ENCODE measurements around the gene ALKBH4. TPM values are rescaled to one million over a fixed set of nuclear protein-coding genes. Genes with fewer than 3 reads are reported as not detected.

Gene ALKBH4
- polyA plus RNA-seq, 1 donor (not counting 4 experiments of a cell fraction or from before 2014, with no cell fraction given) = 3.1 TPM

DNA sequence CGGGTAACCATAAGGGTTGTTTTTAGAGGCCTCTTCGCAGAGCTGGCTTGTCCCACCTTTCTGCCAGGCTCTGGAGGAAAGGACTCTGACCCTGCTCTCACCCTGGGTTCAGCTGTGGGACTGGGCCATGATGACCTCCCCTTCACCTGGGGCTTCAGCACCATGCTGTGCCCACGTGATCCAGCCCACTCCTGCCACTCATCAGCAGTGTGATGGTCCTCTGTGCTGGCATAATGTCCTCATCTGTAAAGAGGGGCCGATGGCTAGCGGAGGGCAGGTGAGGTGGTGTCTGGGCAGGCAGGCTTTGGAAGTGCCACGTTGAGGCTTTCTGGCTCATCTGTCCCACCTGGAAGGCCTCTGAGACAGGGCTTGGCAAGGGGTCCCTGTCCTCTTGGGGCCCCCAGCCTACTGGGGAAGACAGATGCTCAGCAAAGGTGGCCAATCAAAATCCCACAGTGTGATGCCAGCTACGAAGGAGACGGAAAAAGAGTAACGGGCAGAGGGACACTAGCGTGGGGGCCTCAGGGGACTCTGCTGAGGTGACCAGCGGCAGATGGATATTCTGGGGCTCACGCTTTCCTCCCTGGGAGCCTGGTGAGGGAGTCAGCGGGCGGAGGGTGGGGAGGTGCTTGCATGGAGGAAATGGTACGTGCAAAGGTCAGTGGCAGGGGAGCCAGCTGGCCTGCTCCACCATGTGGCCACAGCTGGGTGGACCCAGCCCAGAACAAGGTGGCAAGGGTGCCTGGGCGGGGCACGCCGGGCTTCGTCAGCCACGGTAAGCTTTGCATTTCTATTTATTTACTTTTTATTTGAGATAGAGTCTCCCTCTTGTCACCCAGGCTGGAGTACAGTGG lies 5.5 kb upstream of the ALKBH4 start:
- DNase-seq (ENCODE audit: low read depth, low spot score) (no peak), FAIRE-seq (no peak)
- H3K27me3 ChIP-seq (ENCODE audit: control insufficient read depth, extremely low read depth, insufficient read depth, low read length) = no peaks in the 10 kb centered on the region
- TF ChIP-seq CTCF (optimal IDR thresholded peaks at IDR 0.05 in 1 of 3, IDR thresholded peaks at IDR 0.05 in 1 of 3, conservative IDR thresholded peaks at IDR 0.05 in 1 of 3; ENCODE audit: extremely low read depth in 1 of 3, insufficient read depth in 2 of 3, low read length in 3 of 3) = no peak
- no peak for TF ChIP-seq EZH2 (IDR thresholded peaks at IDR 0.05; ENCODE audit: low read length)
- H3K79me2 ChIP-seq (ENCODE audit: control insufficient read depth, insufficient read depth, low read length) = peaks cover 4% of the 10 kb centered on the region
- no peak overlapping the region for H2AFZ ChIP-seq (ENCODE audit: control insufficient read depth, low read length)
- dilution Hi-C loops (cut with MboI; ENCODE audit: extremely low pct_ligation_motif_present, low sequenced_read_pairs) = no loop called here
- H3K4me1 ChIP-seq (ENCODE audit: control insufficient read depth, extremely low read depth, insufficient read depth, low read length) = peaks cover 8% of the 10 kb centered on the region
- no peaks in the 10 kb centered on the region for H4K20me1 ChIP-seq (ENCODE audit: control insufficient read depth, extremely low read depth, insufficient read depth, low read length)
- no peaks in the 10 kb centered on the region for H3K9me3 ChIP-seq (ENCODE audit: control insufficient read depth, low read depth, low read length)
- H3K9me1 ChIP-seq (ENCODE audit: control insufficient read depth, extremely low read depth, insufficient read depth, low read length) = no peaks in the 10 kb centered on the region
- H3K9ac ChIP-seq (ENCODE audit: control insufficient read depth, extremely low read depth, insufficient read depth, low read length) = no peak overlapping the region
- no peak overlapping the region for H3K27ac ChIP-seq (ENCODE audit: control insufficient read depth, insufficient read depth, low read length)
- peaks cover 6 to 8% of the 10 kb centered on the region in 2 experiments for H3K36me3 ChIP-seq (ENCODE audit: control insufficient read depth in 2 of 2, extremely low read depth in 1 of 2, insufficient read depth in 2 of 2, low read length in 2 of 2)
- no peak overlapping the region for H3K4me2 ChIP-seq (ENCODE audit: control insufficient read depth, extremely low read depth, insufficient read depth, low read depth, low read length)
- no peak overlapping the region for H3K4me3 ChIP-seq (ENCODE audit: control insufficient read depth in 2 of 3, extremely low read depth in 1 of 3, insufficient read depth in 2 of 3, low read depth in 1 of 3, low read length in 3 of 3)

DNA sequence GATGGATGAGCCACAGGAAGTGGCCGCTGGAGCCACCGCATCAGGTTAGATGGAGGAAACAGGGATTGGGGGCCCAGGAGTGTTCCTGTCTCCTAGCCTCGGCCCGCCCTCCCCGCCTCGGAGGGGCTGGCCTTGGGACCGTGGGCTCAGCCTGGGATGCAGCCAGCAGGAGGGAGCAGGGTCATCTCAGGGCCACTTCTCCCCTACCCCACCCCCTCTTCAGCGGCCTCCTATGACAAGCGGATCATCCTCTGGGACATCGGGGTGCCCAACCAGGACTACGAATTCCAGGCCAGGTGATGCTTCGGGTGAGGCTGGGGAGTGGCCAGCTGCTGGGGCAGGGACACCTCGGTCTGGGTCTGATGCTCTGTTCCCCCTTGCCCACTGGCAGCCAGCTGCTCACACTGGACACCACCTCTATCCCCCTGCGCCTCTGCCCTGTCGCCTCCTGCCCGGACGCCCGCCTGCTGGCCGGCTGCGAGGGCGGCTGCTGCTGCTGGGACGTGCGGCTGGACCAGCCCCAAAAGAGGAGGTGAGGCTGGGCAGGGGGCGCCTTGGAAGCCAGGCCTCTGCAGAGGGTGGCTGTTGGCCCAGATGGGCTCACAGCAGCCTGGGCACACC lies 4.8 kb upstream of the ALKBH4 start:
- Histone ChIP-seq H3K4me3 (ENCODE audit: control insufficient read depth in 2 of 3, extremely low read depth in 1 of 3, insufficient read depth in 2 of 3, low read depth in 1 of 3, low read length in 3 of 3) (no peak overlapping the region), H3K36me3 (ENCODE audit: control insufficient read depth in 2 of 2, extremely low read depth in 1 of 2, insufficient read depth in 2 of 2, low read length in 2 of 2) (peaks cover 6 to 8% of the 10 kb centered on the region in 2 experiments)
- DNase-seq (ENCODE audit: low read depth, low spot score) = no peak

More for the DNA sequence above, 4.8 kb upstream of the ALKBH4 start:
- Histone ChIP-seq H3K27me3 (ENCODE audit: control insufficient read depth, extremely low read depth, insufficient read depth, low read length) (no peaks in the 10 kb centered on the region), H4K20me1 (ENCODE audit: control insufficient read depth, extremely low read depth, insufficient read depth, low read length) (no peaks in the 10 kb centered on the region), H3K27ac (ENCODE audit: control insufficient read depth, insufficient read depth, low read length) (no peak overlapping the region), H3K79me2 (ENCODE audit: control insufficient read depth, insufficient read depth, low read length) (peaks cover 5% of the 10 kb centered on the region), H3K4me2 (ENCODE audit: control insufficient read depth, extremely low read depth, insufficient read depth, low read depth, low read length) (no peak overlapping the region), H3K9me1 (ENCODE audit: control insufficient read depth, extremely low read depth, insufficient read depth, low read length) (no peaks in the 10 kb centered on the region), H3K9me3 (ENCODE audit: control insufficient read depth, low read depth, low read length) (no peaks in the 10 kb centered on the region), H3K4me1 (ENCODE audit: control insufficient read depth, extremely low read depth, insufficient read depth, low read length) (peaks cover 8% of the 10 kb centered on the region), H2AFZ (ENCODE audit: control insufficient read depth, low read length) (no peak overlapping the region), H3K9ac (ENCODE audit: control insufficient read depth, extremely low read depth, insufficient read depth, low read length) (no peak overlapping the region)
- TF ChIP-seq CTCF (optimal IDR thresholded peaks at IDR 0.05 in 1 of 3, IDR thresholded peaks at IDR 0.05 in 1 of 3, conservative IDR thresholded peaks at IDR 0.05 in 1 of 3; ENCODE audit: extremely low read depth in 1 of 3, insufficient read depth in 2 of 3, low read length in 3 of 3) = no peak
- TF ChIP-seq EZH2 (IDR thresholded peaks at IDR 0.05; ENCODE audit: low read length) = no peak
- no peak for FAIRE-seq
- dilution Hi-C loops (cut with MboI; ENCODE audit: extremely low pct_ligation_motif_present, low sequenced_read_pairs) = no loop called here
